ENCODE results near the gene ITM2B. TPM values are rescaled to one million over a fixed set of nuclear protein-coding genes. Genes with fewer than 3 reads are reported as not detected.
"Not testable (repeated sequence)": the region's sequence is repeated elsewhere in the genome, so short reads cannot be mapped to it uniquely, and the experiment has no call there.

Gene ITM2B
- 187 and 214 TPM in 2 replicates for total RNA-seq
- polyA plus RNA-seq (2012): 335 TPM

DNA sequence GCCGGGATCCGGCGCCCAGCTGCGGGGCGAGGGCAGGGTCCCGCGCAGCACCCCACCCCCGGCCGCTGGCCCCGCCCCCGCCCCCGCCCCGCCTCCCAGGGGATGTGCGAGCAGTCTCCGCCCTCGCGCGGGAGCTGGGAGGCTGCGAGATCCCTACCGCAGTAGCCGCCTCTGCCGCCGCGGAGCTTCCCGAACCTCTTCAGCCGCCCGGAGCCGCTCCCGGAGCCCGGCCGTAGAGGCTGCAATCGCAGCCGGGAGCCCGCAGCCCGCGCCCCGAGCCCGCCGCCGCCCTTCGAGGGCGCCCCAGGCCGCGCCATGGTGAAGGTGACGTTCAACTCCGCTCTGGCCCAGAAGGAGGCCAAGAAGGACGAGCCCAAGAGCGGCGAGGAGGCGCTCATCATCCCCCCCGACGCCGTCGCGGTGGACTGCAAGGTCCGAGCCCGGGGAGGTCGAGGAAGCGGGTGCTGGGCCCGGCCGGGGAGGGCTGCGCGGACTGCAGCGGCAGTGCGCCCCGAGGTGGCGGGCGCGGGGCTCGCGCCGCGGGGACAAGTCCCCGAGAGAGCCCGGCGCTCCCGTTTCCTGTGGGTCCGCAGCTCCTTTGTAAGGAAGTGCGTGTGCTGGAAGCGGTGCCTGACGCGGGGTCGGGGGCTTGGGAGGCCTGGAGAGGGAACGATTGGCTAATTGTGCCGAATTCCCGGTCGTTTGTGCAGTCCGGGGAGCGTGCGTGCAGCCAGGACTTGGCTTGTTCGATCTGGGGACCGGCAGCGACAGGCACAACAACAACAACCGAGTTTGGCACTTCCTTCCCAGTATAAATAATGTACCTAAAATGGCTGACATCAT lies at the start of gene ITM2B:
Gene ITM2B (plus strand): TSS at position 161 of the 843 bp plus-strand sequence. CDS start 155 bp downstream, at position 316.
- DNase-seq (ENCODE audit: low read depth): peak; percentile 71

DNA sequence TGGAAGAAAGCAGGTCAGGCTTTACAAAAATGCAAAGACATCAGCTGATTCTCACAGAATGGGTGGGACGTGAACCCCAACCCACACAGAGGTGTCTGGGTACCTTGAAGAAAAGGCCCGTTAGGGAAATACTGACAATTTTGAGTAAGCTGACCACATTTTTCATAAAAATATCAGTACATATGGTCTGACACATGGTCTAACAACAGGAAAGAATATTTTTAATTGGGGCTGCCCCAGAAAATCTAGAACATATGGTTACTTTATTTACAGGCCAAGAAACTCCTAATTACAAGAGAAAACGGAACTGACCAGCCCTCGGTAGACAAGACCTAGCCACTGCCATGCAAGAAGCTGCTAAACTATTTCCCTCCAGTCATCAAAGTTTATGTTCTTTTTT lies 48.7 kb upstream of the ITM2B start:
- DNase-seq (ENCODE audit: low read depth): no peak

DNA sequence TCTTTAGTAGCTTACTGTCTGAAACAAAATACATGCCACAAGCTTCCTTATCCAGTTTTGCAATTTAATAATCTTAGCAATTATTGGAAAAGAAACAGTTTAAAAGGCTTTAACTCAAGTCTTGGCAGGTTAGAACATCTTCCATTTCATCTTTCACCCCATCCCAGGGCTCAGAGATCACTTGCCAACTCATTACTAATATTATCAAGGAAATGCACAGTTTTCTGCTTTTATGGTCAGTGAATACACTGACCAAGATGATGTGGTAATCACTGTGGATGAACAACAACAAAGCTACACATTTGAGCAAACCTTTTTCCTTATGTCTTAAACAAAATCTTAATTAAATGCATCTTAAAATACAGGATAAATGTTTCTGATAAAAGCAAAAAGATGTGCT lies 48.0 kb upstream of the ITM2B start:
- no peak for DNase-seq (ENCODE audit: low read depth)

DNA sequence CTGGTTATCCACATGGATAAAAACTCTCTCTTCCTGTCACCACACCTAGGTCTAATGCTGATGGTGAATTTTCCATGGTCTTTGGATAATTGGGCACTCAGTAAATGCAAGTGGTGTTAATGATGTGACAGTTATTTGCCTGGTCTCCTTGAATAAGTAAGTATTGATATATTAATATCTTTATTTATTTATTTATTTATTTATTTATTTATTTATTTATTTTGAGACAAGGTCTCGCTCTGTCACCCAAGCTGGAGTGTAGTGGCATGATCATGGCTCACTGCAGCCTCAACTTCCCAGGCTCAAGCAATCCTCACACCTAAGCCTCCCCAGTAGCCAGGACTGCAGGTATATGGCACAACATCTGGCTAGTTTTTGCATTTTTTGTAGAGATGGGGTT lies 46.3 kb upstream of the ITM2B start:
- no peak for DNase-seq (ENCODE audit: low read depth)

DNA sequence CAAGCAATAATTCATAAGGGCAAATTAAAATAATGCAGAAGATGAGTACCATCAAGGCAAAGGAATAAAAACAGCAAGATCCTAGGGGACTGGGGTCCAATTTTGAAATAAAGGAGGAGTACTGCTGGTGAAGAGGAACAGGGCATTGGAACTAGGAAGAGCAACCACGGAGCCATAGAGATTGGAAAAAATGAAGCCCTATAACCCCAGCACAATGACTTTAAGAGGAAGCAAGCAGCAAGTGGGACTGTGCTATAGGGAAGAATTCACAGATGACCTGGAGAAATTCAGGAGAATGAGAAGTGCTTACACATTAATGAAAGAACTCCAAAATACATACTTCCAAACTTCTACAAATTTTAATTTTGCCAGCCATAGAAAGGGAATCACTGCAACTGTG lies 44.9 kb upstream of the ITM2B start:
- DNase-seq (ENCODE audit: low read depth): no peak

DNA sequence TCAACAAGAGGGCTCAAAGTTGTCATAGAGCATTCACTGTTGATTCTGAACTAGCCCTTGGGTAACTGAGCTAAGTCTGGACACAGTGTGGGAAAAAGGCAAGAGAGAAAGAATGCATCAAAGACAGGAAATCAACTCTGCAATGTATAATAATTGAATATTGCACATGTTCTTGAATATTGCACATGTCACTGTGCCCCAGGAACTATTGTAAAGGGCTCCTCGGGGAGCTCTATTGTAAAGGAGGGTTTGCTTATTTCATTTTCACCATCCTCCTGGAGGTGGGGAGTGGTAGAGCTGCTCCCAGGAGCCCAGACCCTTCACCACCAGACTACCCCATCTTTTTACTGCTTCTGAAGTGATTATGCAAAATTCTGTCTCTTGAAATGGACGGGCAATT lies 44.4 kb upstream of the ITM2B start:
- DNase-seq (ENCODE audit: low read depth): no peak

DNA sequence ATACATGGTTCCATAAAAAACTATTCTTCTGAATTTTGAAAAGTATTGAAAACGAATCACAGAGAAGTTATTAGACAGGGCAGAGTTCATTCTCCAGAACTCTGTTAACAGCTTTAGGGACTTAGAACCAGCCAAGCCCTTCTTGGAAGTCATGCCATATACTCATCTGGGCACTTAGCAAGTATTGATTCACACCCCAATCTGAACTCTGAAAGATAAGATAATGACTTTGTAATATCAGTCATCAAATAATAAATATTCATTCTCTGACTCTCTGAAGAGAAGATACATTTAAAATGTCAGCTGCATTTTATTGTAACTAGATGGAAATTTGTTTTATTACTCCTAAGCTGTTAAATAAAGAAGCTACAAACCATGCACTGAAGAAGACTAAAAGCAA lies 43.8 kb upstream of the ITM2B start:
- no peak for DNase-seq (ENCODE audit: low read depth)

DNA sequence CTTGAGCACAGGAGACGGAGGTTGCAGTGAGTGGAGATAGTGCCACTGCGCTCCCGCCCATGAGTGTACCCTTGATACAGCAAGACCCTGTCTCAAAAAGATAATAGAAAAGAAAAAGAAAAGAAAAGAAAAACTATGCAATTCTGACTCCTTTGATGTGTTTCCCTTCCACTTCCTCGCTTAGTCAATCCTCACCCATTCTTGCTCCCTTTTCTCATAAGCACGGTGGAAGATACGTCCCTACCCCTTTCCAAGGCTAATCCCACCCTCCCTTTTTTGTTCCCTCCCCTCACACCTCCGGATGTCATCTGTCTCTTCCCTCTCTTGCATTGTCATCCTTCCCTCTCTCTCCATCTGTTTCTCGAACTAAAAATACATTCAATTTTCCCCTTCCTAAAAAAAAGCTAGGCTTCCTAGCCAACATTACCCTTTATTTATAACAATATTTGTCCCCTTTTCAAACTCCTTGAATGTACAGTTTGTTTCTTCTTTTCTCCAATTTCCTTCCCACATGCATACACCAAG lies 40.5 kb upstream of the ITM2B start:
- DNase-seq (ENCODE audit: low read depth): no peak

DNA sequence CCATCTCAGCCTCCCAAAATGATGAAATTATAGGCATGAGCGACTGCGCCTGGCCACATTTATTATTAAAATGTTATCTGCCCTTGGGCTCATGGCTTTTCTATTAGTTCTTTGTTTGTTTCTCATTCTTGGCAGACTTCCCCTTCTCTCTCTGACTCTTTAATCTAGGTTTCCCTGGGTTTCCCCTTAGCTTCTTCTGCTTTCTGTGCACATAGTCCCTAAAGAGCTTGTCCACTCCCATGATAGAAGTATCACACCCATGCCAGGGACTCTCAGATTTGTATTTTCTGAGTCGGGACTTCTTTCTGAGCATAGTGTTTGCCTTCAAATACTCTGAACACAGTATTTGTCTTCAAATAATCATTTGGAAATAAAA lies 38.6 kb upstream of the ITM2B start:
- no peak for DNase-seq (ENCODE audit: low read depth)

DNA sequence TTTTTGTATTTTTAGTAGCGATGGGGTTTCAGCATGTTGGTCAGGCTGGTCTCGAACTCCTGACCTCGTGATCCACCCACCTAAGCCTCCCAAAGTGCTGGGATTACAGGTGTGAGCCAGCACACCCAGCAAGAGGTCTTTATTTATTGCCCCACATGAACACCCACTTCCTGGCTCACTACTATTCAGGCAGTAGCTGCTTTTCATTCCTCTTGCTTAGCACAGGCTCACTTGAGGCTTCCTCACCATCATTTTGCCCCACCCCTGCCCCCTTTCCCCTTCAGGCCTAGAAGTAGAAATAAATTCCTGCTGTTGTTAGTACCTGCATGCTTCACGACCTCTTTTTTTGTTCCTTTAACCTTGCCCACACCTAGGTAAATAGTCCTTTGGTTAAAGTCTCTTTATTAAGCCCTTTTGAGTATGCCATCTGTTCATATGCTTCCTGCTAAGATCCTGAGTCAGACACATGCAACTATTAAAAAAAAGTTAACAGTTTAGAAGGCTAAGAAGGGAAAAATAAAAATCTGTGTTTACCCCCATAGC lies 33.5 kb upstream of the ITM2B start:
- no peak for DNase-seq (ENCODE audit: low read depth)

DNA sequence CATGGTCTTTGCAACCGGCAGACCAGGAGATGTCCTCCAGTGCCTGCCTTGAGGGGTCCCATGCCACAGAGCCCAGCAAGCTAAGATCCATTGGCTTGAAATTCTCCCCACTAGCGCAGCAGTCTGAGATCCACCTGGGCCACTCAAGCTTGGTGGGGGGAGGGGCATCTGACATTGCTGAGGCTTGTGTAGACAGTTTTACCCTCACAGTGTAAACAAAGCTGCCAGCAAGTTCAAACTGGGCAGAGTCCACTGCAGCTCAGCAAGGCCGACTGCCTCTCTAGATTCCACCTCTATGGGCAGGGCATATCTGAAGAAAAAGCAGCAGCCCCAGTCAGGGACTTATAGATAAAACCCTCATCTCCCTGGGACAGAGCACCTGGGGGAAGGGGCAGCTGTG lies 32.0 kb upstream of the ITM2B start:
- DNase-seq (ENCODE audit: low read depth): no peak

DNA sequence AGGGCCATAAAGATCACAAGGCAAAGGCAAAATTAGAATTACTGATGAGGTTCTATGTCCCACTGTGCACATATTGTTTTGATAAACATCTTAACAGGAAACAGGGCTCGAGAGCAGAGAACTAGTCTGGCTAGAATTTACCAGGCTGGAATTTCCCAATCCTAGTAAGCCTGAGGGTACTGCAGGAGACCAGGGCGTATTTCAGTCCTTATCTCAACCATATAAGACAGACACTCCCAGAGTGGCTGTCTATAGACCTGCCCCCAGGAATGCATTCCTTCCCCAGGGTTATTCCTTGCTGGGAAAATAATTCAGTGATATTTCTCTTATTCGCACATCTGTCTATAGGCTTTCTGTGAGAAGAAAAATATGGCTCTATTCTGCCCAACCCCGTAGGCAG lies 25.8 kb upstream of the ITM2B start:
- DNase-seq (ENCODE audit: low read depth): not testable (repeated sequence)

DNA sequence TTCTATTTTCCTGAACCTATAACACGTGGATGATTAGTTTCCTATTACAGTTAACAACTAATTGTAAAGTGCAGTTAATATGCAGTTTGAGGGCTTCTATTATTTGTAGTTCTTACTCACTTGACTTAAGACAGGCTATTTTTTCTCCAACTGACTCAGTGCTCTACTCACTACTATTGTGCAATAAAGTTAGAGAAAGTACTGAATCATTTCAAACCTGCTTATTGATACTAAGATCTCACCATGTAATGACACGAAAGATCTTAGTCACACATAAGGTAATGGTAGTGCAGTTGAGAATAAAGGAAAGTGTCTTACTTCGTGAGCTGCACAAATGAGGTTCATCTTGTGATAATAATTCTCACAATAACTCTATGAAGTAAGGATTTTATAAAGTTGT lies 22.8 kb upstream of the ITM2B start:
- no peak for DNase-seq (ENCODE audit: low read depth)

DNA sequence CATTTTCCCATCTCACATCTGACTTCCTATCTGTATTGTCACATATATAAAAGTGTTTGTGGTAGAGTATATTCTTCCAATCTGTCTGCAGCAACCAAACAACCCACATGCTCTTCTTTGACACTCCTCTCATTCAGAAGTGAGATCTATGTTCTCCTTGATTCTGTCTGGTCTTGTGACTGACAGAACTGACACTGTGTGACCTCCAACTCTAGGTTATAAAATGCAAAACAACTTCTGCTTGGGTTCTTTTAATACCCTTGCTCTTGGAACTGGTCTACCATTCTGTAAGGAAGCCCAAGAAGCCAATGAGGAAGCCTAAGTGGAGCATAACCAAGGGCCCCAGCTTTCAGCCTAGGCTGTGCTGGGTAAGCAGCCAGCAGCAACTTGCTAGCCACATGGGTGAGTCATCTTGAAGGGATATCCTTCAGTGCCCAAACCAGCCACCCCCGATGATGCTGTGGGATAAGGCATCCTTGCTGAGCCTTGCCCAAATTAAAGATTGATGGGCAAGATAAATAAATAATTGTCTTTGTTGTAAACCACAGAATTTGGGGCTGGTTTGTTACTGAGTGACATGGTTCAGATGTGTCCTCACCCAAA lies 18.4 kb upstream of the ITM2B start:
- DNase-seq (ENCODE audit: low read depth): no peak

DNA sequence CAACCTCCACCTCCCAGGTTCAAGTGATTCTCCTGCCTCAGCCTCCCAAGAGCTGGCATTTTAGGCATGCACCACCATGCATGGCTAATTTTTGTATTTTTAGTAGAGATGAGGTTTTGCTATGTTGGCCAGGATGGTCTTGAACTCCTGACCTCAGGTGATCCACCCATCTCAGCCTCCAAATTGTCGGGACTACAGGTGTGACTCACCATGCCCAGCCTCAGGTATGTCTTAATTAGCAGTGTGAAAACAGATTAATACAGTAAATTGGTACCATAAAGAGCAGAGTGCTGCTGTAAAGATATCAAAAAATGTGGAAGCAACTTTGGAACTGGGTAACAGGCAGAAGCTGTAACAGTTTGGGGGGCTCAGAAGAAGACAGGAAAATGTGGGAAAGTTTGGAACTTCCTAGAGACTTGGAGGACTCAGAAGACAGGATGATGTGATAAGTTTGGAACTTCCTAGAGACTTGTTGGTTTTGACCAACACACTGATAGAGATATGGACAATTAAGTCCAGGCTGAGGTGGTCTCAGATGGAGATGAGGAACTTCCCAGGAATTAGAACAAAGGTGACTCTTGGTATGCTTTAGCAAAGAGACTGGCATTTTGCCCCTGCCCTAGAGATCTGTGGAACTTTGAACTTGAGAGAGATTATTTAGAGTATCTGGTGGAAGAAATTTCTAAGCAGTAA lies 17.3 kb upstream of the ITM2B start:
- DNase-seq (ENCODE audit: low read depth): not testable (repeated sequence)

DNA sequence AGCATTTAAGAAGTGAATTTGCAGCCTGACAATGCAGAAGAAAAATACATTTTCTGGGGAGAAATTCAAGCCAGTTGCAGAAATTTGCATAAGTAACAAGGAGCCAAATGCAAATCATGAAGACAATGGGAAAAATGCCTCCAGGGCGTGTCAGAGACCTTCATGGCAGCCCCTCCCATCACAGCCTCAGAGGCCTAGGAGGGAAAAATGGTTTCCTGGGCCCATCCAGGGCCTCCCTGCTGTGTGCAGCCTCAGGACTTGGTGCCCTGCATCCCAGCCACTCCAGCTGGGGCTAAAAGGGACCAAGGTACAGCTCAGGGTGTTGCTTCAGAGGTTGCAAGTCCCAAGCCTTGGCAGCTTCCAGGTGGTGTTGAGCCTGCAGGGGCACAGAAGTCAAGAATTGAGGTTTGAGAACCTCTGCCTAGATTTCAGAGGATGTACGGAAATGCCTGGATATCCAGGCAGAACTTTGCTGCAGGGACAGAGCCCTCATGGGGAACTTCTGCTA lies 16.7 kb upstream of the ITM2B start:
- DNase-seq (ENCODE audit: low read depth): no peak

DNA sequence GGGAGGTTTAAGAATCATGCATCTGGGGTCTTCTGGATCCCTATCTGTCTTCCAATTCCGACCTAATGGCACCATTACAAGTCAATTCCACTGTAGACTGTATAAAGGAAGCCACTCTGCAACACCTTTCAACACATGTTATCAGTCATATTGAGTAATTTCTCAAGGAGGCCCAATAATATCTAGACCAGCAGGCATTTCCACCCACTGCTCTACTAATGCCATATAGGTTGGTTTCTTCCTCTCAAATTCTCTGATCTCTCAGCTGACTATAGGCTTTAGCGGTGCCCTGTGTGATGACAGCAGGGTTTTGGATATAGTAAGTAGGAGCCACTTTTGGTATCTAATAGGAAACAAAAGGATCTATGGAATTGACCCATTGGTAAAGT lies 12.4 kb upstream of the ITM2B start:
- DNase-seq (ENCODE audit: low read depth): no peak

DNA sequence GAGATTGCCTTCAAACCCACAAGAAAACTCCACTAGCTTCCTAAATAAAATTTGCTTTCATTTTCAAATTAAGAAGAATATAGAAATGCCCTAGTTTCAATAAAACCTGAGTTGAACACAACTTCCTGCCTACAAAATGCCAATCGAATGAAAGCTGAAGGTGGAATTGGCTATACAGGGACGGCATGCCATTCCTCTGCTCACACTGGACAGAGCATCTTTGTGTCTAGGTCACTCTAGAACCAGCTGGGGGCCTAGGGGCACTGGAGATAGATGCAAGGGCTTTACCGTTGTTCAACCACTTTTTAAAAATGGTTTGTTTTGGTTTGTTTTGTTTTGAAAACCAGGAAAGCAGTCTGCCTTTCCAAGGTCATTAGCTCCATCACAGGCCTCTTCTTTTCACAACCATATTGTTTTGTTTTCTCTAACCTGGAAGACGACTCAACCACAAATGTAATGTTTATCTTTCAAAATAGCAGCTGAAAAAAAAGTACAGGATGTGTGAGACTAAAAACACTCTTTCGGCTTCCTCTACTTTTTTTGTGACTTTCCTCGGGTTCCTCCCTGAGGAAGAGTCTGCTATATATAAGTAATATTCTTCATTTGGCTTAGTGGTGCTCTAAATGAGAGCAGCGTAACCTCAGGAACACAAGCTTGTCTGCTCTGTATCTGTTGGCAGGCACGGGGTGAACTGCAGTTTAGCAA lies 11.9 kb upstream of the ITM2B start:
- no peak for DNase-seq (ENCODE audit: low read depth)

DNA sequence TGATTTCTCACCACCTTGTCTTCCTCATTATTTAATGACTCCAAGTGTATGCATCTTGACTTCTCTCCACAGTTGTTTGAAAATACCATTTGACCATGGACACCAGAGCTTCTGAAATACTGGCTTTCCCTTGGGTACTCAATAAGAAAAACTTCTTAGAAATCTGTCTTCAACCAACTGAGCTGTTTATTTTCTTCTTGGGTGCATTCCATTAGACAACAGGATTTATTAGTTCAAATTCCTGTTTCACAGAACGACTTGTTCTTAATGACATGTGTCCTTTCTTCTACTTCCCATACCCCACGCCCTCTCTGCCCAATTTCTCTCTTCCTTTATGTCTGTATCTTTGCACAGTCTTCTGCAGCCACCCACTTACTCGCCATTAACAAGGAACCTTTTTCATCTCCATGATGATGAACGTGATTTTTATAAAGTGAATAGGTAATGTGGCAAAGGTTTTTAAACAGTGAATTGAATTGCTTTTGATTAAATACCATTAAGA lies 11.3 kb upstream of the ITM2B start:
- DNase-seq (ENCODE audit: low read depth): no peak

DNA sequence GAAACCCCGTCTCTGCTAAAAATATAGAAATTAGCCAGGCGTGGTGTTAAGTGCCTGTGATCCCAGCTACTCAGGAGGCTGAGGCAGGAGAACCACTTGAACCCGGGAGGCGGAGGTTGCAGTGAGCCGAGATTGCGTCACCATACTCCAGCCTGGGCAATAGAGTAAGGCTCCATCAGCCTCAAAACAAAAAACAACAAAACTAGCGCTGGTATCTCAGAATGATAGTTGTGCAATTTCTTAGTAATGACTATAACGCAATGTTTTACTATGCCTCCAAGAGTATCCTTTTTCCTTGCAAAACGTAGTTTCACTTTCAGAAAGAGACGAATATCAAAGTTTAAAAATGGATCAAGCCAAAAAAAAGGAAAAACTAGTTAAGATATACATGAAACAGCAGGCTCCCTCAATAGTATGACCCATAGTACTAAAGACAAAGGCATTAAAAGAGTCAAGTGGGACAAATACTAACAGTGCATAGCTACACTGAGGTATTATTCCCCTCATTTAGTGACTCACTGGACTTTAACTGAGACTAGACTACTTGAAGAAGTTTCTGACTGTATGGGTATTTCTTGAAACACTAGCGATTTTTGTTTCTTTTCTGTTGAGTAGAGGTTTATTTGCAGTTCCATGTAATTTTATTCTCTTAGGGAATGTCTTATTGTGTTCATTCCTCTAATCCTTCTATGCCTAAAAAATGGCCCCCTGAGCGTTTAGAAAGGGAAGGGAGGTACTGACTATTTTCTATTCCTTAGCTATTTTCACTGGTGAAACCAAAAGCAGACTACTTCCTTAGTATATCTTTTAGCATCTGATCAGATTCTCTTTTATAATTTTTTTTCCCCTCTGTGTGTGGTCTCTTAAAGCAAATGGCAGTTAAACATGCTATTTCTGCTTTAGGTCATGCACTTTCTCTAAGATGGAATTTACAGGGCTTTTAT lies 10.4 kb upstream of the ITM2B start:
- no peak for DNase-seq (ENCODE audit: low read depth)

Data from myocyte (in vitro differentiated cells).